Measurements from ENCODE around the gene LINC00632. TPM values are rescaled to one million over a fixed set of nuclear protein-coding genes. Genes with fewer than 3 reads are reported as not detected.

The LINC00632 gene
- total RNA-seq, 3 donors from 2014 or later = 90.1 to 616 (median 133) TPM

DNA sequence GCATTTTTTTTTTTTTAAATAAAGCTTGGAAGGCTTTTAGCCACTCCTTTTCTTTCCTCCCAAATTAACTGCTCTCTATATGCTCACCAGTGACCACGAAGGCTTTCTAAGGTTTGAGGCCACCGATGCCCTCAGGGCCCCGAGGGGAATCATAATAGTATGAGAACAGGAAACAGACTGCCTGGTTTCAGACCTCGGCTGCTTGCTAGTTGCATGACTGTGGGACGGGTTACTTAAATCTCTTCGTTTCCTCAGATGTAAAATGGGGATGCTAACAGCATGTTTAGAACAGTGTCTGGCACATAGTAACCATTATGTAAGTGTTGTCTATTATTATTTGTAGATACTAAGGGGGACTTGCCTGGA, 3.6 kb downstream of the LINC00632 start:
- no peaks in the 10 kb centered on the region for H3K9me3 ChIP-seq
- peaks cover 0 to 35% of the 10 kb centered on the region in 2 donors for H3K27me3 ChIP-seq
- no peaks in the 10 kb centered on the region for H3K36me3 ChIP-seq
- H3K4me1 ChIP-seq = no peaks in the 10 kb centered on the region
- intact Hi-C loops (cut with DNase I; ENCODE audit: low total_unique reads) = no loop called here
- TF ChIP-seq, protein P1, sequence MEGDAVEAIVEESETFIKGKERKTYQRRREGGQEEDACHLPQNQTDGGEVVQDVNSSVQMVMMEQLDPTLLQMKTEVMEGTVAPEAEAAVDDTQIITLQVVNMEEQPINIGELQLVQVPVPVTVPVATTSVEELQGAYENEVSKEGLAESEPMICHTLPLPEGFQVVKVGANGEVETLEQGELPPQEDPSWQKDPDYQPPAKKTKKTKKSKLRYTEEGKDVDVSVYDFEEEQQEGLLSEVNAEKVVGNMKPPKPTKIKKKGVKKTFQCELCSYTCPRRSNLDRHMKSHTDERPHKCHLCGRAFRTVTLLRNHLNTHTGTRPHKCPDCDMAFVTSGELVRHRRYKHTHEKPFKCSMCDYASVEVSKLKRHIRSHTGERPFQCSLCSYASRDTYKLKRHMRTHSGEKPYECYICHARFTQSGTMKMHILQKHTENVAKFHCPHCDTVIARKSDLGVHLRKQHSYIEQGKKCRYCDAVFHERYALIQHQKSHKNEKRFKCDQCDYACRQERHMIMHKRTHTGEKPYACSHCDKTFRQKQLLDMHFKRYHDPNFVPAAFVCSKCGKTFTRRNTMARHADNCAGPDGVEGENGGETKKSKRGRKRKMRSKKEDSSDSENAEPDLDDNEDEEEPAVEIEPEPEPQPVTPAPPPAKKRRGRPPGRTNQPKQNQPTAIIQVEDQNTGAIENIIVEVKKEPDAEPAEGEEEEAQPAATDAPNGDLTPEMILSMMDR (IDR thresholded peaks at IDR 0.05) = no peak
- no peak for TF ChIP-seq POLR2A (IDR thresholded peaks at IDR 0.05)
- TF ChIP-seq POLR2AphosphoS5 (IDR thresholded peaks at IDR 0.05) = no peak
- no peak overlapping the region for H3K27ac ChIP-seq
- H3K4me3 ChIP-seq = peak overlapping the region; percentile 20 to 42 (median 28)
- no peak for DNase-seq (ENCODE audit: low spot score in 2 of 2)

DNA sequence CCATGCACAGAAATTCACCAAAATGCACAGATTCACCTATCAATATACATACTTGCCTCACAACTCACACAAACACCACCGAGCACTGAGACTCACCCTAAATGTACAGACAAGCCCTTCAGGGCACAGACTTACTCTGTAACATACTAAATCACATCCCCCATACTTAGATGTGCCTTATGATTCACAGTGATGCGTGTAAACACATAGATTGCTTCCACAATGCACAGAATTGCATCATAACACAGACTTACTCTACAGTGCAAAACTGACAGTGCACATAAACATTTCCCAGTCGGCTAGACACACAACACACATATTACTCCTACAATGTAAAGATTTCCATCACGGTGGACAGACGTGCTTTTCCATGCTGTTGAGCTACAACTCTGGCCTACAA, 6.2 kb downstream of the LINC00632 start:
- no peak for DNase-seq (ENCODE audit: low spot score in 2 of 2)
- Histone ChIP-seq H3K9me3 (no peaks in the 10 kb centered on the region), H3K4me3 (no peak overlapping the region), H3K27ac (no peak overlapping the region), H3K27me3 (peaks cover 0 to 32% of the 10 kb centered on the region in 2 donors), H3K36me3 (no peaks in the 10 kb centered on the region), H3K4me1 (no peaks in the 10 kb centered on the region)
- TF ChIP-seq POLR2A (IDR thresholded peaks at IDR 0.05) (no peak), POLR2AphosphoS5 (IDR thresholded peaks at IDR 0.05) (no peak)
- TF ChIP-seq, protein P1 (IDR thresholded peaks at IDR 0.05) = no peak
- intact Hi-C loops (cut with DNase I; ENCODE audit: low total_unique reads) = no loop called here

DNA sequence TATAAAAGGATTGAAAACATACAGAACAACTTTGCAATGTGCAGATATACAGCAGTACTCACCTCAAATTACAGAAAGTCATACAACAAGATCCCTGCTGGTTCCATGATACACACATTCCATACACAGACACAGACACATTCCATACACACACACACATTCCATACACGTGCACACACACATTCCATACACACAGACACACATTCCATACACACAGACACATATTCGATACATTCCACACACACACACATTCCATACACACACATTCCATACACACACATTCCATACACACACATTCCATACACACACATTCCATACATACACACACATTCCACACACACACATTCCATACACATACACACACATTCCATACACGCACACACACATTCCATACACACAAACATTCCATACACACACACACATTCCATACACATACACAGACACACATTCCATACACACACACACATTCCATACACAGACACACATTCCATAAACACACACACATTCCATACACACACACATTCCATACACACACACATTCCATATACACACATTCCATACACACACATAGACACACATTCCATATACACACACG, 13.7 kb downstream of the LINC00632 start:
- Histone ChIP-seq H3K4me1 (no peaks in the 10 kb centered on the region), H3K9me3 (no peaks in the 10 kb centered on the region), H3K27me3 (peaks cover 0 to 11% of the 10 kb centered on the region in 2 donors), H3K4me3 (no peak overlapping the region), H3K36me3 (no peaks in the 10 kb centered on the region), H3K27ac (no peak overlapping the region)
- TF ChIP-seq, protein P1 (IDR thresholded peaks at IDR 0.05) = no peak
- TF ChIP-seq POLR2A (IDR thresholded peaks at IDR 0.05) = no peak
- no peak for TF ChIP-seq POLR2AphosphoS5 (IDR thresholded peaks at IDR 0.05)
- intact Hi-C loops (cut with DNase I; ENCODE audit: low total_unique reads) = no loop called here
- DNase-seq (ENCODE audit: low spot score in 2 of 2) = no peak

DNA sequence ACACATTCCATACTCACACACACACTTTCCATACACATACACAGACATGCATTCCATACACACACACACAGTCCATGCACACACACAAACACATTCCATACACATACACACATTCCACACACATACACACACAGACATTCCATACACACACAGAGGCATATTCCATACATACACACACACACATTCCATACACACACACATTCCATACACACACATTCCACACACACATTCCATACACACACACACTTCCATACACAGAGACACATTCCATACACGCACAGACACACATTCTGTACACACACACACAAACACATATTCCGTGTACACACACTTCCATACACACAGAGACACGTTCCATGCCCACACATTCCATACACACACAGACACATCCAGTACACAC, 14.8 kb downstream of the LINC00632 start:
- no peaks in the 10 kb centered on the region for H3K4me1 ChIP-seq
- H3K27me3 ChIP-seq = peaks cover 0 to 21% of the 10 kb centered on the region in 2 donors
- no peaks in the 10 kb centered on the region for H3K9me3 ChIP-seq
- no peak overlapping the region for H3K4me3 ChIP-seq
- DNase-seq (ENCODE audit: low spot score in 2 of 2) = no peak
- no peaks in the 10 kb centered on the region for H3K36me3 ChIP-seq
- TF ChIP-seq POLR2A (IDR thresholded peaks at IDR 0.05) (no peak), POLR2AphosphoS5 (IDR thresholded peaks at IDR 0.05) (no peak)
- TF ChIP-seq, protein P1 (IDR thresholded peaks at IDR 0.05) = no peak
- no peak overlapping the region for H3K27ac ChIP-seq
- intact Hi-C loops (cut with DNase I; ENCODE audit: low total_unique reads) = no loop called here

DNA sequence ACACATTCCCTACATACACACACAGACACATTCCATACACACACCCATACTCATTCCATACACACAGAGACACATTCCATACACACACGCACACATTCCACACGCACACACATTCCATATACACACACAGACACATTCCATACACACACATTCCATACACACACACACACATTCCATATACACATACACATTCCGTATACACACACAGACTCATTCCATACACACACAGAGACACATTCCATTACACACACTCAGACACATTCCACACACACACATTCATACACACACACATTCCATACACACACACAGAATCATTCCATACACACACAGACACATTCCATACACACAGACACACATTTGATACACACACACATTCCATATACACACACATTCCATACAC, 15.2 kb downstream of the LINC00632 start:
- intact Hi-C loops (cut with DNase I; ENCODE audit: low total_unique reads) = loop anchor here (5.0 kb wide), 1 partner anchor 1827 kb away; no protein-coding TSS in a partner anchor
- TF ChIP-seq POLR2A (IDR thresholded peaks at IDR 0.05) (no peak), POLR2AphosphoS5 (IDR thresholded peaks at IDR 0.05) (no peak)
- TF ChIP-seq, protein P1 (IDR thresholded peaks at IDR 0.05) = no peak
- DNase-seq (ENCODE audit: low spot score in 2 of 2) = no peak
- H3K9me3 ChIP-seq = no peaks in the 10 kb centered on the region
- H3K4me1 ChIP-seq = no peaks in the 10 kb centered on the region
- H3K4me3 ChIP-seq = no peak overlapping the region
- H3K27ac ChIP-seq = no peak overlapping the region
- H3K36me3 ChIP-seq = no peaks in the 10 kb centered on the region
- H3K27me3 ChIP-seq = peaks cover 0 to 21% of the 10 kb centered on the region in 2 donors

All from breast epithelium (tissue), 4 donors.